Measurements from ENCODE around the gene UBALD2.
A peak's percentile ranks its signal among the peaks of the same experiment; 100 is the strongest.

The UBALD2 gene

GRCh38 chr17:76246080-76247066 lies 18.8 kb upstream of the UBALD2 start:
- no peak for DNase-seq

GRCh38 chr17:76247304-76247703 lies 17.8 kb upstream of the UBALD2 start:
- no peak for DNase-seq

- peak; percentile 34 for DNase-seq
Observed at GRCh38 chr17:76248013-76248782, 16.9 kb upstream of the UBALD2 start.

- DNase-seq: peak; percentile 15
Observed at GRCh38 chr17:76250141-76250540, 15.0 kb upstream of the UBALD2 start.

- peak; percentile 5 for DNase-seq
Observed at GRCh38 chr17:76251478-76252039, 13.6 kb upstream of the UBALD2 start.

- DNase-seq: no peak
Observed at GRCh38 chr17:76252040-76252954, 12.9 kb upstream of the UBALD2 start.

GRCh38 chr17:76252967-76253766 lies 12.0 kb upstream of the UBALD2 start:
- DNase-seq: peak; percentile 25

GRCh38 chr17:76253841-76254240 lies 11.3 kb upstream of the UBALD2 start:
- no peak for DNase-seq

GRCh38 chr17:76254275-76254674 lies 10.9 kb upstream of the UBALD2 start:
- no peak for DNase-seq

- DNase-seq: peak; percentile 33
Observed at GRCh38 chr17:76255801-76256429, 9.2 kb upstream of the UBALD2 start.

GRCh38 chr17:76256430-76257050 lies 8.6 kb upstream of the UBALD2 start:
- peak; percentile 7 for DNase-seq

GRCh38 chr17:76260220-76260619 lies 4.9 kb upstream of the UBALD2 start:
- no peak for DNase-seq

GRCh38 chr17:76260669-76261068 lies 4.5 kb upstream of the UBALD2 start:
- no peak for DNase-seq

- DNase-seq: no peak
Observed at GRCh38 chr17:76261421-76262215, 3.5 kb upstream of the UBALD2 start.

- DNase-seq: no peak
Observed at GRCh38 chr17:76262732-76263344, 2.3 kb upstream of the UBALD2 start.

- no peak for DNase-seq
Observed at GRCh38 chr17:76263896-76264295, 1.3 kb upstream of the UBALD2 start.

GRCh38 chr17:76264425-76264754 lies 758 bp upstream of the UBALD2 start:
- no peak for DNase-seq

GRCh38 chr17:76265624-76266243 lies 586 bp downstream of the UBALD2 start:
- peak; percentile 80 for DNase-seq
